Endothelial cell (in vitro differentiated cells): ENCODE results near the gene CBY3. TPM values are rescaled to one million over a fixed set of nuclear protein-coding genes. Genes with fewer than 3 reads are reported as not detected.
"Not testable (repeated sequence)": the region's sequence is repeated elsewhere in the genome, so short reads cannot be mapped to it uniquely, and the experiment has no call there.

Experiments
- DNase-seq: peaks from one replicate; pipeline ENCODE4 v3.0.0; 2021; ENCODE audit warnings: low spot score
- H3K27ac Mint-ChIP-seq: one replicate; pipeline ENCODE4 v1.8.0; 2021; ENCODE audit warnings: mixed read lengths, inconsistent platforms; ENCODE audit not compliant: unreplicated experiment
- H3K27me3 Mint-ChIP-seq: one replicate; pipeline ENCODE4 v1.8.0; 2021; ENCODE audit warnings: mild to moderate bottlenecking, moderate library complexity, mixed read lengths, inconsistent platforms; ENCODE audit not compliant: unreplicated experiment
- H3K36me3 Mint-ChIP-seq: one replicate; pipeline ENCODE4 v1.8.0; 2021; ENCODE audit warnings: mild to moderate bottlenecking, low read depth, mixed read lengths, inconsistent platforms; ENCODE audit not compliant: unreplicated experiment
- H3K4me1 Mint-ChIP-seq: one replicate; pipeline ENCODE4 v1.8.0; 2021; ENCODE audit warnings: mild to moderate bottlenecking, mixed read lengths, inconsistent platforms; ENCODE audit not compliant: unreplicated experiment
- H3K4me3 Mint-ChIP-seq: one replicate; pipeline ENCODE4 v1.8.0; 2021; ENCODE audit warnings: mild to moderate bottlenecking, mixed read lengths, inconsistent platforms; ENCODE audit not compliant: unreplicated experiment
- H3K9me3 Mint-ChIP-seq: one replicate; pipeline ENCODE4 v1.8.0; 2021; ENCODE audit warnings: mixed read lengths, inconsistent platforms; ENCODE audit not compliant: unreplicated experiment
- total RNA-seq: library from RNA; stranded (reverse); fragmentation: NEBNext Ultra II Directional; extraction: Animal tissue kit (Norgen Biotek cat#: 25700); gene quantifications from one replicate; pipeline ENCODE4 v1.2.1, GENCODE V29; 2021; ENCODE audit not compliant: unreplicated experiment
- TF ChIP-seq, protein P1 (sequence below): fragments of 200-600 bp; sonication (generic); IDR thresholded peaks from one replicate; pipeline ENCODE4 v1.5.0; 2021; ENCODE audit warnings: antibody characterized with exemption; ENCODE audit not compliant: unreplicated experiment

The CBY3 gene
- total RNA-seq, 1 donor from 2014 or later: not detected

- peak; percentile 71 for DNase-seq
- TF ChIP-seq, protein P1, sequence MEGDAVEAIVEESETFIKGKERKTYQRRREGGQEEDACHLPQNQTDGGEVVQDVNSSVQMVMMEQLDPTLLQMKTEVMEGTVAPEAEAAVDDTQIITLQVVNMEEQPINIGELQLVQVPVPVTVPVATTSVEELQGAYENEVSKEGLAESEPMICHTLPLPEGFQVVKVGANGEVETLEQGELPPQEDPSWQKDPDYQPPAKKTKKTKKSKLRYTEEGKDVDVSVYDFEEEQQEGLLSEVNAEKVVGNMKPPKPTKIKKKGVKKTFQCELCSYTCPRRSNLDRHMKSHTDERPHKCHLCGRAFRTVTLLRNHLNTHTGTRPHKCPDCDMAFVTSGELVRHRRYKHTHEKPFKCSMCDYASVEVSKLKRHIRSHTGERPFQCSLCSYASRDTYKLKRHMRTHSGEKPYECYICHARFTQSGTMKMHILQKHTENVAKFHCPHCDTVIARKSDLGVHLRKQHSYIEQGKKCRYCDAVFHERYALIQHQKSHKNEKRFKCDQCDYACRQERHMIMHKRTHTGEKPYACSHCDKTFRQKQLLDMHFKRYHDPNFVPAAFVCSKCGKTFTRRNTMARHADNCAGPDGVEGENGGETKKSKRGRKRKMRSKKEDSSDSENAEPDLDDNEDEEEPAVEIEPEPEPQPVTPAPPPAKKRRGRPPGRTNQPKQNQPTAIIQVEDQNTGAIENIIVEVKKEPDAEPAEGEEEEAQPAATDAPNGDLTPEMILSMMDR: peak; percentile 80
- no peak overlapping the region for H3K27ac Mint-ChIP-seq
- peak overlapping the region; percentile 8 for H3K4me3 Mint-ChIP-seq
- H3K9me3 Mint-ChIP-seq: no peaks in the 10 kb centered on the region
- H3K36me3 Mint-ChIP-seq: no peaks in the 10 kb centered on the region
- peaks cover 3% of the 10 kb centered on the region for H3K27me3 Mint-ChIP-seq
- no peaks in the 10 kb centered on the region for H3K4me1 Mint-ChIP-seq
Measured at GRCh38 chr5:179668391-179668790, 12.4 kb downstream of the CBY3 start.

DNA sequence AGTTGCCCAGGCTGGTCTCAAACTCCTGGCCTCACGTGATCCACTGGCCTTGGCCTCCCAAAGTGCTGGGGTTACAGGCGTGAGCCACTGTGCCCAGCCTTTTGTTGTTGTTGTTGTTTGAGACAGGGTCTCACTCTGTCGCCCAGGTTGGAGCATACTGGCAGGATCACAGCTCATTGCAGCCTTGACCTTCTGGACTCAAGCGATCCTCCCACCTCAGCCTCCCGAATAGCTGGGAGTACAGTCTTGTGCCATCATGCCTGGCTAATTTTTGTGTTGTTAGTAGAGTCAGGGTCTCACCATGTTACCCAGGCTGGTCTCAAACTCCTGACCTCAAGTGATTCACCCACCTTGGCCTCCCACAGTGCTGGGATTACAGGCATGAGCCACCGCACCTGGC, 19.2 kb downstream of the CBY3 start:
- not testable (repeated sequence) for H3K4me1 Mint-ChIP-seq, H3K27ac Mint-ChIP-seq, H3K27me3 Mint-ChIP-seq, DNase-seq, H3K4me3 Mint-ChIP-seq, H3K9me3 Mint-ChIP-seq, H3K36me3 Mint-ChIP-seq

- not testable (repeated sequence) for H3K36me3 Mint-ChIP-seq, H3K4me1 Mint-ChIP-seq, DNase-seq, H3K27me3 Mint-ChIP-seq, H3K27ac Mint-ChIP-seq, H3K9me3 Mint-ChIP-seq
- H3K4me3 Mint-ChIP-seq: peak overlapping the region; percentile 86
Measured at GRCh38 chr5:179658179-179658856, 22.5 kb downstream of the CBY3 start.

DNA sequence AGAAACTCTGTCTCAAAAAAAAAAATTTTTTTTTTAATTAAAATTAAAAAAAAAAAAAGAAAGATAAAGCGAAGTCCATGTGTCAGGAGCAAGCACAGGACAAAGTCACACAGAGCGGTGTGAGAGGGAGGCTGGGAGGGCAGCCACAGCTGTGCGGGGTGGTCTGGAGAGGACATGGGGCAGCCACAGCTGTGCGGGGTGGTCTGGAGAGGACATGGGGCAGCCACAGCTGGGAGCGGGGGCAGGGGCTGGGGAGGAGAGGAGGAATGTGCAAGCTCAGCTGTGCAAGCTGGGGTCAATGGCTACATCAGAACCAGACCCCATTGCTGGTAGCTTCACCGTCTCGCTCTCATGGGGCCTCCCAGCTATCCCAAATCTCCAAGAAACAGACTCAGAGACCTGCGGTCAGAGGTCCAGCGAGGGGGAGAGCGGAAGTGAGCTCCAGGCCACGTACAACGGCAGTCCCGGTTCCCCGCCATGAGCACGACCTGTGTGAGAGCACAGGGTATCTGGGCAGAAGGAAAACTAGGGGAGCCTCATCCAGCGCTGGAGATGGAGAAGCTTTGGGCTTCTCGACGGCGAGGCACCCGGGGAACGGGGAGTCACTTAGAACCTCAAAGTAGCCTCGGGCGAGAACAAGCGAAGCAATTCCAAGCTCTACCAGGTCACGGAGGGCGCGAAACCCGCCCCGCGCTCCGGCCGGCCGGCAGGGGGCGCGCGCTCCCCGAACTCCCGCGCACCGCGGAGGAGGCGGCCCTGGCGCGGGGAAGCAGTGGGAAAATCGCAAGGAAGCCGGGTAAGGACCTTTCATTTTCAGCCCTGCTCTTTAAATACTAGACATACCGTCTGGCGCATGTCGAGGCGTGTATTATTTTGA, 23.3 kb downstream of the CBY3 start:
- not testable (repeated sequence) for H3K4me3 Mint-ChIP-seq, H3K27ac Mint-ChIP-seq, H3K27me3 Mint-ChIP-seq, H3K9me3 Mint-ChIP-seq, DNase-seq, H3K36me3 Mint-ChIP-seq, H3K4me1 Mint-ChIP-seq

DNA sequence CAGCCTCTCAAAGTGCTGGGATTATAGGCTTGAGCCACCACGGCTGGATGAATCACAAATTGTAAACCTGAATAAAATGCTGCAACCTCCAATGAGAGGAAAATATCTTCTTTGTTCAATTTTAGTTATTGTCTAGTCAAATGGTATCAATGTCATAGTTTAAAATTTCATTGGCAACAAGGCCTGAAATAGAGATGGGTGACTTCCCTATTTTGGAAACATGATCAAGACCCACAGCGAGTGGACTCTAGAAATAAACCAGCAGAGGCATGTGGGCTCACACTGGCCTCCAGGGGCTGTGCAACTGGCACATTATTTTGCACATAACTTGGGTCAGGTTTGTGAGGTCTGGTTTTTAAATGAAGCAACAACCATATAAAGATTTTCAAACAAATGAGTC, 27.7 kb downstream of the CBY3 start:
- not testable (repeated sequence) for H3K36me3 Mint-ChIP-seq, H3K4me1 Mint-ChIP-seq, DNase-seq, H3K27me3 Mint-ChIP-seq, H3K9me3 Mint-ChIP-seq, H3K4me3 Mint-ChIP-seq, H3K27ac Mint-ChIP-seq

DNA sequence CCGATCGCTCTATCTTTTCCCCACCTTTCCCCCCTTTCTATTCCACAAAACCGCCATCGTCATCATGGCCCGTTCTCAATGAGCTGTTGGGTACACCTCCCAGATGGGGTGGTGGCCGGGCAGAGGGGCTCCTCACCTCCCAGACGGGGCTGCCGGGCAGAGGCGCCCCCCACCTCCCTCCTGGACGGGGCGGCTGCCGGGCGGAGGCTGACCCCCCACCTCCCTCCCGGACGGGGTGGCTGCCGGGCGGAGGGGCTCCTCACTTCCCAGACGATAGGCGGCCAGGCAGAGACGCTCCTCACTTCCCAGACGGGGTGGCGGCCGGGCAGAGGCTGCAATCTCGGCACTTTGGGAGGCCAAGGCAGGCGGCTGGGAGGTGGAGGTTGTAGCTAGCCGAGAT, 30.6 kb downstream of the CBY3 start:
- not testable (repeated sequence) for H3K4me1 Mint-ChIP-seq, H3K4me3 Mint-ChIP-seq, H3K9me3 Mint-ChIP-seq, H3K27me3 Mint-ChIP-seq, H3K36me3 Mint-ChIP-seq, DNase-seq, H3K27ac Mint-ChIP-seq

DNA sequence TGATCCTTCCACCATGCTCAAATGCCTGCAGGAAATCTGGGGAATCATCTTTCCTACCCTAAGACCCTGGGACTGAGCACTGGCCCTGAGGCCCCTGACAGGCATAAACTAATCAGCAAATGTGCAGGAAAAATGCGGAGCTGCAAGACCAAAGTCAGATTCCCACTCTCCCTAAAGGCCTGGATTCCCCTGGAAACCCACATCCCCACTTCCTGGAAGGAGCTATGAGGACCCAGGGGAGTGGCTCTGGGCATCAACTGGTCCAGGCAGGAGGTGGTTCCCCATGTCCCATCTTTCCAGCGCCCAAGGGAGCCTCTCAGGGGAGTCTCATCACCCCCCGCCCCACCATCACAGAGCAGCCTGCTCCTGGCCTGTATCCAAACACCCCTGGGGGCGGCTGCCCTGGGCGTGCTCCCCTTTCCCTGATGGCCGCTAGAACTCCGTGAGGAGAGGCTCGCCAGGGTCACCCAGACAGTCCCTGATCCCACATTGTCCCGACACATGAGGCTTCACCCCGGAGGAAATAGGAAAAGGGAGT, 31.6 kb downstream of the CBY3 start:
- not testable (repeated sequence) for H3K27me3 Mint-ChIP-seq, H3K36me3 Mint-ChIP-seq, H3K4me1 Mint-ChIP-seq, H3K4me3 Mint-ChIP-seq, DNase-seq, H3K9me3 Mint-ChIP-seq, H3K27ac Mint-ChIP-seq
